Mucosa of descending colon (tissue), 3 donors: Measurements from ENCODE around the gene YTHDF1. TPM values are rescaled to one million over a fixed set of nuclear protein-coding genes. Genes with fewer than 3 reads are reported as not detected.

Experiments used
- ATAC-seq: fragments of 200-7000 bp; cut with Tn5 transposase; one replicate; pipeline ENCODE4 v1.9.1; 2020; ENCODE audit warnings: mild to moderate bottlenecking, moderate library complexity
- DNase-seq, 3 donors: peaks; one replicate each; pipeline ENCODE4 v3.0.0-alpha.2; 2020
- H3K36me3 ChIP-seq: fragments of 200-600 bp; one replicate; pipeline ENCODE4 v1.8.0; 2021; ENCODE audit warnings: low read depth, mild to moderate bottlenecking
- H3K4me1 ChIP-seq: fragments of 200-600 bp; one replicate; pipeline ENCODE4 v1.8.0; 2021; ENCODE audit warnings: low read depth, mild to moderate bottlenecking
- H3K4me3 ChIP-seq: fragments of 200-600 bp; one replicate; pipeline ENCODE4 v1.8.0; 2021; ENCODE audit warnings: mild to moderate bottlenecking
- H3K9me3 ChIP-seq: fragments of 200-600 bp; one replicate; pipeline ENCODE4 v1.8.0; 2021; ENCODE audit warnings: mild to moderate bottlenecking
- intact Hi-C, 2 donors: fragments of 100-400 bp; cut with DNase I in 1 of 2; cut with micrococcal nuclease in 1 of 2; formaldehyde crosslinking; loops; one replicate each; pipeline versions ENCODE4 v1.11.0 to v1.11.1; 2022; cut with DNase I, micrococcal nuclease
- total RNA-seq, 3 donors: library from RNA; stranded (reverse); fragmentation: NEBNext Ultra II Directional in 2 of 3; extraction: Animal tissue kit (Norgen Biotek cat#: 25700) in 2 of 3; gene quantifications; one replicate each; pipeline versions ENCODE4 v1.2.1 to v1.2.4, GENCODE V29; 2021 to 2023
- TF ChIP-seq, protein P1 (sequence below): fragments of 200-600 bp; IDR thresholded peaks from one replicate; pipeline ENCODE4 v1.8.0; 2022; ENCODE audit warnings: antibody characterized with exemption, mild to moderate bottlenecking
- donor health status: DM: no; HTN: no; CAD: no; lungs with moderate emphysema.
- donor health status: DM: no; HTN: no; CAD: no.
- donor health status: DM: no; HTN: yes; CAD: no.

YTHDF1 gene
- total RNA-seq, 3 donors from 2014 or later, result 32.0 to 37.2 (median 34.2) TPM

DNA sequence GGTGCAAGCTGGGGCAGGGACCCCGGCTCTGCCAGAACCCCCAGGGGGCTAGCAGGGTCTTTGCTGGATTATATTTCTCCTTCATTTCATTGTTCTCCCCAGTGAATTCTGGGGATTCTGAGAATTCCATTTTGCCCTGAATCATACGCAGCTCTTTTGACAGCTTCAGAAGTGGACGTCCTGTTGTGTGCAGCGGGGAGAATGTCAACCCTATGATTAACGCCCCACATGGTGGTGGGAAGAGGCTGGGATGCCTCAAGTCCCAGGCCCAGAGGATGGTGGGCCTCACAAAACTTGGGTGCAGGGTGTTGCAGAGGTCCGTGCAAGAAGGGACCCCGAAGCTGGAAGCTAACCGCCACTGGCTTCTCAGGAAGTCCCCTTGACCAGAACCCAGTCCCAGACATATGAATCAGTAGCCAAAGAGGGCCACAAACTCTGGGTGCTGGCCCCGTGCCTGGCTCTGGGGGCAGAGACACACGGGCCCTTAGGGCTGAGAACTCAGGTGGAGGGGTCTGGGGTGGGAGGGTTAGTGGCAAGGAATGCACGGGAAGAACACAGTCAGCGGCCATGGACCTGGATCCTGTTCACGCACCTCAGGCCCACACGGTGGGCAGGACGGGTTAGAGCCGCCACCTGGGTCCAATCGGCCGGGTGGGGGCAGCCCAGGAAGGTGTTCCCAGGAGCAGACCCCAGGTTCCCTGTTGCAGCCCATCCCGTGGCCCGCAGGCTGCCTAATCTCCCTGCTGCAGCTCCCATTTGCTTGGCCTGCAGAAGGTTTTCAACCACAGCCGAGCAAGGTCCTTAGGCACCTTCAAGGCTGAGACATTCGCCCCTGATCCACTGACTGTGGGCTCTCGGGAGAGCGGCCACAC, 51.2 kb downstream of the YTHDF1 start:
- Histone ChIP-seq H3K36me3 (no peaks in the 10 kb centered on the region), H3K4me3 (no peak overlapping the region), H3K4me1 (no peaks in the 10 kb centered on the region), H3K9me3 (no peaks in the 10 kb centered on the region)
- intact Hi-C loops, result no loop called here
- DNase-seq, result no peak
- TF ChIP-seq, protein P1, sequence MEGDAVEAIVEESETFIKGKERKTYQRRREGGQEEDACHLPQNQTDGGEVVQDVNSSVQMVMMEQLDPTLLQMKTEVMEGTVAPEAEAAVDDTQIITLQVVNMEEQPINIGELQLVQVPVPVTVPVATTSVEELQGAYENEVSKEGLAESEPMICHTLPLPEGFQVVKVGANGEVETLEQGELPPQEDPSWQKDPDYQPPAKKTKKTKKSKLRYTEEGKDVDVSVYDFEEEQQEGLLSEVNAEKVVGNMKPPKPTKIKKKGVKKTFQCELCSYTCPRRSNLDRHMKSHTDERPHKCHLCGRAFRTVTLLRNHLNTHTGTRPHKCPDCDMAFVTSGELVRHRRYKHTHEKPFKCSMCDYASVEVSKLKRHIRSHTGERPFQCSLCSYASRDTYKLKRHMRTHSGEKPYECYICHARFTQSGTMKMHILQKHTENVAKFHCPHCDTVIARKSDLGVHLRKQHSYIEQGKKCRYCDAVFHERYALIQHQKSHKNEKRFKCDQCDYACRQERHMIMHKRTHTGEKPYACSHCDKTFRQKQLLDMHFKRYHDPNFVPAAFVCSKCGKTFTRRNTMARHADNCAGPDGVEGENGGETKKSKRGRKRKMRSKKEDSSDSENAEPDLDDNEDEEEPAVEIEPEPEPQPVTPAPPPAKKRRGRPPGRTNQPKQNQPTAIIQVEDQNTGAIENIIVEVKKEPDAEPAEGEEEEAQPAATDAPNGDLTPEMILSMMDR, result no peak
- no peak for ATAC-seq

DNA sequence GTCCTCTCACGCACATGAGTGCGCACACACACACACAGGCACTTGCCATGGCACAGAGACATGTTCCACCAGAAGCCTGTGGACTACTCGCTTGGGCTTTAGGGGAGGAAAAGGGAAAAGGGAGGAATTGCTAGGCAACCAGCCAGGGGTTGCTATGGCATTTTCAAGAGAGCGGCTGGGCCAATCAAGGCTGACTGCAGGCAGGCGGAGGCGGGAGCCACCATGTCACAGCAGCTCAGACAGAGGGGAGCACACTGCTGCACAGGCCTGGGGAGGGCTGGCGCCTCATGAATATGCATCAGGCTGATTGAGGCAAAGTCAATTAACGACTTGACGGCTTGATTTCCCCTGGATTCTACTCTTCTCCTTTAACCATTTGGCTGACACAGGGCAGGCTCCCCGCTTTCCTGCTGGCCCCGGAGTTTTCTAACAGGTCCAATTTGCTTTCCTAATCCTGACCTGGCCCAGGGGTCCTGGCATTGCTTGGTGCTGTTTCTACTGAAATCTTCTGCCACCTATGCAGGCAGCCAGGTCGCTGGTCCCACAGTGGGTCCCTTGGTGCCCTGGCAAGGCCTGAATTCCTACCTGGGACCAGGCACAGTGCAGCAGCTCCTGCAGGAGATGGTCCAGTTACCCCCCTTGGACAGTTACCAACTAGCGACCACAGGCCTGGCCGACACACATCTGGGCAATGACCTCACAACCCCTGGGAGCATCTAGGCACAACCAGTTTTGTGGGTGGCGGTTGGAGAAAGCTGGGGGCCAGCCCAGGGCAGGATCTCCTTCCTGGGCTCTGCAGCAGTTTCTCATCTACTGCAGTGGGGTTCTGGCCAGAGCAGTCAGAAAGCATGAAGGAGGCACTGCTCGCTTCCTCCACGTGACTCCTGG, 52.1 kb downstream of the YTHDF1 start:
- TF ChIP-seq, protein P1, result no peak
- DNase-seq (peak in 1 of 3 donors; percentile 18), ATAC-seq (no peak)
- Histone ChIP-seq H3K36me3 (no peaks in the 10 kb centered on the region), H3K4me3 (no peak overlapping the region), H3K9me3 (no peaks in the 10 kb centered on the region), H3K4me1 (no peaks in the 10 kb centered on the region)
- intact Hi-C loops, result no loop called here

DNA sequence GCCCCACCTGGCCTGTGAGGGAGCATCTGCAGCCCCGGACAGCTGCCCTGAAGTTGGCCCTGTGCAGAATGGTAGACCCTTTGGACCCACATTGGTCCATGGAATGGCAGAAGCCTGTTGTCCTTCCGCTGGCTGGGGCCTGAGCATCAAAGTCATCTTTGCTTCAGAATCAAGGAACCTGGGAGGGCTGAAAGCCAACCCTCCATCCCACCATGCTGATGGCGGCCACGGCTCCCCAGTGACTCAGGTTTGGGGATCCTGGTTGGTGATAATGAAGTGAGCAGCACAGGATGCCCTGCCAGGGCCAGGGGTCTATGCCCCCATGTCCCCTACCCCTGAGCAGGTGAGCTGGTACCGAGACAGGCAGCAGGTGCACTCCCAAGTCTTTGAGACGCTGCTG, 52.8 kb downstream of the YTHDF1 start:
- Histone ChIP-seq H3K4me3 (no peak overlapping the region), H3K9me3 (no peaks in the 10 kb centered on the region), H3K4me1 (no peaks in the 10 kb centered on the region), H3K36me3 (no peaks in the 10 kb centered on the region)
- TF ChIP-seq, protein P1, result no peak
- no peak for ATAC-seq
- peak in 2 of 3 donors; percentile 12 to 25 for DNase-seq
- intact Hi-C loops, result no loop called here

DNA sequence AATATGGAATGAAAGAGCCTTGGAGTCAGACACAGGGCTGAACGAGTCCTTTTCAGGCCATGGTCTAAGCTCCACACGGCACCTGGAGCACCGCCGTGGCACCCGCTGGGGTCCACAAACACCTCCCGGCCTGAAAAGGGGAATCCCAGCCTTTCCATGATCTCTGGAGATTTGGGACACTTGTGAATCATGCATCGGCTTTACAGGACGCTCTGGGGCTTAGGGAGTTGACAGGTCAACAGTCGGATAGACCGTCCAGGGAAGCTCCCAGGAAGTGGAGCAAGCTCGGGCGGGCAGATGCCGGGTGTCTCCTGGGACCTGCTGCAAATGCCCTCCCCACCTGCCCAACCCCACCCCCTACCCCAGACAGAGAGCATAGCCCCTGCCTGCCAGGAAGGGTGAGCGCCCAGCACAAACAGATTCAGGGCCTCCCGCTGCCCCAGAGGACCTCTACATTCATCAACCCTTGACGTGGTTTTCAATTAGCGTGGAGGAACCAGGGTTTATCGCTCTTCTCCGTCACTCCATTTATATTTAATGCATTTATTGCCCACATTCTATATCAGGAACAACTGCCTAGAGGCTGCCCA, 53.6 kb downstream of the YTHDF1 start:
- no peaks in the 10 kb centered on the region for H3K36me3 ChIP-seq
- TF ChIP-seq, protein P1, result no peak
- no peaks in the 10 kb centered on the region for H3K4me1 ChIP-seq
- no peaks in the 10 kb centered on the region for H3K9me3 ChIP-seq
- intact Hi-C loops, result no loop called here
- no peak for ATAC-seq
- DNase-seq, result peak in 2 of 3 donors; percentile 10 to 17
- H3K4me3 ChIP-seq, result no peak overlapping the region

DNA sequence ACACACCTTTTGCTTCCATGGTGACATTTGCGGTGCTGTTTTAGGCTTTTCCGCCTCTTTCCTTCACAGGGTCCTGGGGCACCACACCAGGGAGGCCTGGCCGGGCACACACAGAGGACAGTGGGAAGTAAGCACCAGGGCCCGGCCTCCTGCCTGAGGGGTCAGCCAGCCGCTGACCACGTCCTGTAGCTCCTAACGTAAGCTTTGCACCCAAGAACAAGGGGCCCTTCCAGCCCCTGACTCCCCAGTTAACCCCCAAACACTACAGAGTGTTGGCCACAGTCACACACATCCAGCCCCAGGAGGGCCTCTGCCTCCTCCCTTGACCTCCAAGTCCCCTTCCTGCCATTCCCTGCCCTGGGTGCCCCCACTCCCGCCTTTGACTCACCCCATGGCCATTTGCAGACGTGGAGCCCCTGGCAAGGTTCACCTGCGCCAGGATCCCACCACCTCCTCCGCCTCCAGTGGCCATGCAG, 54.7 kb downstream of the YTHDF1 start:
- Histone ChIP-seq H3K9me3 (no peaks in the 10 kb centered on the region), H3K4me3 (no peak overlapping the region), H3K36me3 (no peaks in the 10 kb centered on the region), H3K4me1 (no peaks in the 10 kb centered on the region)
- ATAC-seq (no peak), DNase-seq (peak in 2 of 3 donors; percentile 9 to 37)
- TF ChIP-seq, protein P1, result no peak
- intact Hi-C loops, result no loop called here
